NCI-H446 treated with DMSO at 0.1 percent for 48 hours (cell line): Measurements from ENCODE around the gene SLC6A2.

ENCODE experiments used
- DNase-seq: peaks from one replicate; lab custom pipeline; 2025; lab: John Stamatoyannopoulos, UW

Gene SLC6A2

GRCh38 chr16:55672471-55672870, 16.7 kb downstream of the SLC6A2 start:
- DNase-seq = no peak

- DNase-seq = no peak
Observed at GRCh38 chr16:55678161-55678821, 22.5 kb downstream of the SLC6A2 start.

GRCh38 chr16:55682086-55682485, 26.3 kb downstream of the SLC6A2 start:
- DNase-seq = no peak

GRCh38 chr16:55685973-55686372, 30.2 kb downstream of the SLC6A2 start:
- DNase-seq = no peak

DNA sequence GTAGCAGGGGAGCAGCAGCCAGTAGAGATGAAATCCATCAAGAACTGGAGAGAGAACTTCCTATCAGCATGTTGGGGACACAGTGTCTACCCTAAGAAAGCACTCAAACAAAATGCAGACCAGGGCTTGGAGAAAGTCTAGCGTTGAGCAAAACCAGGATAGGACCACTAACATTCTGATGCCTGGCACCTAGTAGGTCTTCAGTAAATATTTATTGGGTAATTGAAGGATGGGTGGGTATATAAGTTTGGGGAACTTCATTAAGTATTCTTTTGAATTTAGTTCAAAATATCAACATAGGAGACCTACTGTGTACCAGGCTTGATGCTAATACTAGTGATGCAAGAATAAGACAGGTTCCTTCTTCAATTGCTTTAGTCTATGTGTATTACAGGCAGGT, 30.9 kb downstream of the SLC6A2 start:
- no peak for DNase-seq

DNA sequence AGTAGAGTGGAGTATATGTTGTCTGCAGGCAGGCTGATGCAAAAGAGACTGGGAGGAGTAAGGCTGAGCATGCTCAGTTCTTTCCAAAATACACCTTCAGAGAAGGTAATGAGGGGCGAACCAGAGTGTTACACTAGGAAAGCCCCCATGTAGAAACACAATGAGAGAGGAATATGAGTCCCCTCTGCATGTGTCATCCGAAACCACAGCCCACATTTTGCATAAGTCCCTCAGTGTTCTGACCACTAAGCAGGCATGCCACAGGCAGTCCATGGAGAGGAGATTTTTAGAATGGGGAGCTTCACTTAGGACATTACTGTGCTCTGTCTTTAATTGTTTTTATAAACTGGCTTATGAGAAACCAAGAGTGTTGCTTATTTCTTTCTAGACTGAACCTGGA, 32.0 kb downstream of the SLC6A2 start:
- no peak for DNase-seq

DNA sequence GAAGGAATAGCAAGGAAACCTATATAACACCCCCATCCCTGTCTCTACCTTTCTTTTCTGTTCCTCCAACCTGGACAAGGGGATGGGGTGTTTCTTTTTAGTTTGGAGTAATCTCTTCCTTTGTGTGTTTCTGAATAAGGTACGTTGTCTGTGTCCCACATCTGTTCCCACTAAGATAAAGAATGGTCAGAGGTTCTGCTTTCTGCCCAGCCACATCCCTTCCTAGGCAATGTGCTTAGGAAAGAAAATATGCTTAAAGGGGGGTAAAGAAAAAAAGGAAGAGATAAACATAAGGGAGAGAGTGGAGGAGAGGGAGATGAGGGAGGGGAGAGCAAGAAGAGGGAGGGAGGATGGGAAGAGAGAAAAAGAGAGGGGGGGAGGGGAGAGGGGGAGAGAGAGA, 35.1 kb downstream of the SLC6A2 start:
- DNase-seq = no peak

- DNase-seq = no peak
Observed at GRCh38 chr16:55691771-55692170, 36.0 kb downstream of the SLC6A2 start.

DNA sequence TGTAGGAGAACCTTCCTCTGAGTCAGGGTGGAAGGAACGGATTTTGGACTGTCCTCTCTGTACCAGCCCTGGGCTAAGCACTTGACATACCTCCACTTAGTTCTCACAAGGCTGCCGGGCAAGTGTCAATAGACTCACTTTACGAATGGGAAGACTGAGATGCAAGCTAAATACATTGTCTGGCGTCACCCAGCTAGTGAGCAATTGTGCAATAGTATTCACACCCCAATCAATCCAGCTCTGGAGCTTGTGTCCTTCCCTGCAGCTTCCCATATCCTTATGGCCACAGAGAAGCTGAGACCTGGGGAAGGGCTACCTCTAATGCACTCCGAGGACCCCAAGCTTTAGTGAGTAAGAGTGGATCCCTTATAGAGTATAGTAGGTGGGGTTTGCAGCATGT, 39.8 kb downstream of the SLC6A2 start:
- DNase-seq = no peak

DNA sequence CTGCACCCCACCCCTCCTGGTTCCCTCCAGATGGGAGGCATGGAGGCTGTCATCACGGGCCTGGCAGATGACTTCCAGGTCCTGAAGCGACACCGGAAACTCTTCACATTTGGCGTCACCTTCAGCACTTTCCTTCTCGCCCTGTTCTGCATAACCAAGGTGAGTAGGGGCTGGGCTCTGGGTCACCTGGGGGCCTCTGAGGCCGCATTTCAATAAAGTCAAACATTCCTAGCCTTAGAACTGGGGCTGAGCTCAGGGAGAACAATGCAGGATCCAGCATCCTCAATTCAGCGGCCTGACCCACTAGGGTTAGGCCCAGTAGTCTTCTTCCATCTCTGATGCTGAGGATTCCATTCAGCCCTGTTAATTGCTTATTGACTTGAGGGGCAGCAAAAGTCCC, 42.1 kb downstream of the SLC6A2 start:
- no peak for DNase-seq

- DNase-seq = no peak
Observed at GRCh38 chr16:55698331-55698730, 42.5 kb downstream of the SLC6A2 start.

GRCh38 chr16:55698946-55699345, 43.2 kb downstream of the SLC6A2 start:
- no peak for DNase-seq

- no peak for DNase-seq
Observed at GRCh38 chr16:55699616-55700015, 43.8 kb downstream of the SLC6A2 start.

GRCh38 chr16:55700067-55700466, 44.3 kb downstream of the SLC6A2 start:
- DNase-seq = no peak

DNA sequence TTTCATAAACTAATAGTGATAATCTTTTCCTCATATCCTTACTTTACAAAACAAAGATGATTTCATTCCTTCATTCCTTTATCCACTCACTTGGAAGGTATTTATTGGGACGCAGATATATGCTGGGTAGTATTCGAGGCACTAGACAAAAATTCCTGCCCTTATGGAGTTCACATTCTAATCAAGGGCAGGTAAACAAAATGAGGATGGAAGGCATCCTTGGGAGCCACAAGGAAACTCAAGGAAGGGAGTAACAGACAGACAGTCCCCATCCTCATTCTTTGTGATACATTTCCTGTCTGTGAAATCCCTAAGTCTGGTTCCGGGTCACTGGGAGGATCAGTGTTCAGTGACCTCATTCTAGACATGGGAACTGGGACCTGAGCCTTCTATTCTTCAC, 45.2 kb downstream of the SLC6A2 start:
- no peak for DNase-seq

- DNase-seq = no peak
Observed at GRCh38 chr16:55701442-55702319, 45.9 kb downstream of the SLC6A2 start.

DNA sequence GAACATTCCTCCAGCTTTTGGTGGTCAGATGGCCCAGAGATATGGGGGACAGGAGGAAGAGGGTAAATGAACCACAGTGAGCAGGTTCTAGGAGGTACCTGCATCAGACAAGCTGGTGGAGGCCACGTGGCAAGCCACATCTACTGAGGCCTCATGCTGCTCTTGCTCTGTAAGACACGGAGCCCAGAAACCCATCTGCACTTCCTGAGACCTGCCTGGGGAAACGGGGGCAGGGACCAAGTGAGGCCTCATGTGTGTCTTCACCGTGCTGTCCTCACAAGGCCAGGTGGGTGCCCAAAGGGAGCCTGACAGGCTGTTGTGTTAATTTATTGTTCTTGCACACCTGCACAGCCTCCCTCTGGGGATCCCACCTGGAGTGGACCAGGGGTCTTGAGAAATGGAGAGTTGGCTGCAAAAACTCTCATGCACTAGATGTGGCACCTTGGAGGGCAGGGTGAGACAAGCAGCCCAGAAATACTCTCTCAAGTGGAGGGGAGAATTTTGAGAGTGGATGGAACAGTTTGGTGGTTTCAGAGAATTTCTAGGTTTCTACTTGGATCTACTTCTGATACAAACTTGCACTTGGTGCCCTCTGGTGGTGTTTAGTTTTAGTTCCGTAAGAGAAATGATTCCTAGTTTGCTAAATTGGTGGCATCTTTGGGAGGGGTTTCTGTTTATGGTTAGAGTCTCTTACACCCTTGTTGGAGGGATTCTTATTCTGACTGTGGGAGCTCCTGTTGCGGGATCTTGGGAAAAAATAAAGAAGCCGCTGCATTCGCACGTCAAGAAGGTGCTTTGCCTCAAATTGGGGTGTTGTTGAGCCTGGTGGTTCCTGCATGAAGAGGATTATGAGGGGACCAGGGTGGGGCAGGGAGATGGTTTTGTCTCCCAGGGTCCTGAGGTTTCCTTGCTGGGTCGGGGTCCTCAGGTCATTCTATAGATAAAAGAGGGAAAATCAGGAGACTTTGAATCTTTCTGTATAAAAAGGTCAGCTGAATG, 47.5 kb downstream of the SLC6A2 start:
- peak; percentile 0 for DNase-seq

DNA sequence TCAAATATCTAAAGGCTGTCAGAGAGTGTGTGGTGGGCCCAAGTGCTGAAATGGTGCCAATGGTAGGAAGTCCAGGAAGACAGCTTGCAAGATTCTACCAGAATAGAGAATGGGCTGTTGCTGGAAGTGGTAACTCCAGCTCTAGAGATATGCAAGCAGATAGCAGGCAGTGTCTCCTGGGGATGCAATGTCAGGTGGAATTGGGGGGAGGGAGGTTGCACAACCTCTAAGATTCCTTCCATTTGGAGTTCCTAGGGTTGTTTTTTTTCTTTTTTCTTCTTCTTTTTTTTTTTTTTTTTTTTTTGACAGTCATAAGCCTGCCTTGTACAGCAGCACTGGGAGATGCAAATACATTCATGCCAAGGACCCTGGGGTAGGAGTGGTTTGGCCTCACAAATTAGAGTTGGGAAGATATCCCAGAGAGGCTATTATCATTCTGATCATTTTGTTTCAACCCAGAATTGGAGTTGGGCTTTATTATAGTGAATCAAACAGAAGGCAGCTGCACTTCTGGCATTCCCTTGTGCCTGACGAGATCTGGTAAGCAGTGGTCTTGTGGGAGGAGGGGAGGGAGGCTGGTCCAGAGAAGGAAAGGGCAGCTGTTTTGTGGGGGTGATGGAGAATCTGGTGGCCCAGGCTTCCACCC, 51.1 kb downstream of the SLC6A2 start:
- no peak for DNase-seq

DNA sequence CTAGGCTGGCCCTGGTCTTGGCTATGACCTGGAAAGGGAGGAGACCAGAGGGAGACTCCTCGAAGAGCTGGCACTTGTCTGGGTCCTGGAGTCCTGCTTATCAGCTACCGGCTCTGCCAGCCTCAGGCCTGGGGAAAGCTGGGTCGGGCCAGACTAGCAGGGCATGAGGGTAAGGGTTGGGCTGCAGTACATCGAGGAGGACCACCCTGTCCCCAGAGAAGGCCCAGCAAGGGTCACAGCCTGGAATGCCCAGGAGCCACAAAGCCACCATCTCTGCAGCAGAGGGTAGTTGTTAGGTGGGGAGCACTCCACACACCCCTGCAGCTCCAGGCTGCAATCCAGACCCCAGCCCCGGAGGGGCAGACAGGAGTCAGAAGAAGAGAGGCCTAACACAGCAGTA, 54.0 kb downstream of the SLC6A2 start:
- DNase-seq = no peak

- DNase-seq = no peak
Observed at GRCh38 chr16:55710466-55710865, 54.7 kb downstream of the SLC6A2 start.

DNA sequence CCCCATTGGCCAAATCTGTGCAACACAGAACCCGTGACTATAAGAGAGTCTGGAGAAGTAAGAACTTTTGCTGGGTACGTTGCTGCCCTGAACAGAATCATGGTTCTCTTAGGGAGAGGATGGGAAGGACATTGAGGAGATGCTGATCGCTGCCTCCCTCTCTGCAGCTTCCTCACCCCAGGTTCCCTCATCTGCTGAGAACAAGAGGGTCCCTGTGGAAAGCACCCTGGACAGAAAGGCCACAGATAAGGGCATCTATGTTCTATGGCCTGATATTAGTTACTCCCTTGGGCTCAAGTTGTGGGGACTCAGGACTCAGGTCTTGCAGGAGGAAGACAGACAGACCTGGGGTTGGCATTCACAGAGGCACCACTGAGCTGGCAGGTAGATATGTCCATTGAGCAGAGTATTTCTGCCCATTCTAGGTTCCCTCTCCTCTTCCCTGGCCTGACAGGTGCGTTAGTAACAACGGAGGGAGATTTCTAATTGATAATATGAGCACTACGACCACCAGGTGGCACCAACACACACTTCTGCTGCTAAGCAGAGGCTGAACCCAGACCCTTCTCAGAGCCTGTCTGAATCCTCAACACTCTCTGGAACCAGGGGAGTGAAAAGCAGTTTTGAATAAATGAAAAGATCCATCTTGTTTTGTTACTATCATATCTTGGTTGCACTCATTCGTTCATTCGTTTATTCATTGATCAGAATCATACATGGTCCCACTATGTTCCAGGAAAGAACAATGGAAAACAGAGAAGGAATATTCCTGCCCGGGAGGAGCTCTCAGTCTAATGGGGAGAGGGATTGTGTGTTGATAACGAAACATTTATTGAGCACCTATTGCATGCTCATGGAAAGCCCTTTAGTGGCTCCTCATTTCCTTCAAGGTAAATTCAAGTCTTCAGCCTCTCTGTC, 56.4 kb downstream of the SLC6A2 start:
- DNase-seq = peak; percentile 7
